Sigmoid colon (tissue), 7 donors: ENCODE results near the gene ZNF594. TPM values are rescaled to one million over a fixed set of nuclear protein-coding genes. Genes with fewer than 3 reads are reported as not detected.
"Not testable (repeated sequence)": the region's sequence is repeated elsewhere in the genome, so short reads cannot be mapped to it uniquely, and the experiment has no call there.

Source experiments
- DNase-seq: peaks from one replicate; pipeline ENCODE4 v3.0.0-alpha.2; 2019
- H3K27ac ChIP-seq, 4 donors: fragments of 200-600 bp; sonication (generic); one replicate each; pipeline ENCODE4 v1.5.1; 2016 to 2019; ENCODE audit warnings: mild to moderate bottlenecking in 1 of 4
- H3K27me3 ChIP-seq, 3 donors: fragments of 200-600 bp; sonication (generic); one replicate each; pipeline ENCODE4 v1.5.1; 2019; ENCODE audit warnings: mild to moderate bottlenecking in 1 of 3
- H3K36me3 ChIP-seq, 4 donors: fragments of 200-600 bp; sonication (generic); one replicate each; pipeline ENCODE4 v1.5.1; 2016 to 2019
- H3K4me1 ChIP-seq, 4 donors: fragments of 200-600 bp; sonication (generic); one replicate each; pipeline ENCODE4 v1.5.1; 2017 to 2019
- H3K4me3 ChIP-seq, 4 donors: fragments of 200-600 bp; sonication (generic); one replicate each; pipeline ENCODE4 v1.5.1; 2017 to 2019; ENCODE audit warnings: mild to moderate bottlenecking in 2 of 4, moderate library complexity in 1 of 4
- H3K9me3 ChIP-seq, 4 donors: fragments of 200-600 bp in 3 of 4; sonication (generic) in 3 of 4; one replicate each; pipeline versions ENCODE4 v1.5.1 to v1.6.1; 2013 to 2019
- CTCF ChIP-seq, 4 experiments: fragments of 450-650 bp in 3 of 4; fragments of 200-600 bp in 1 of 4; IDR thresholded peaks; one replicate each; pipeline ENCODE4 v1.5.1; 2016 to 2019; ENCODE audit warnings: antibody characterized with exemption in 4 of 4, mild to moderate bottlenecking in 3 of 4, moderate library complexity in 2 of 4
- EP300 ChIP-seq, 4 donors: sonication (generic); formaldehyde crosslinking; IDR thresholded peaks; one replicate each; pipeline ENCODE4 v1.6.1; 2017; ENCODE audit warnings: antibody characterized with exemption in 4 of 4
- POLR2A ChIP-seq, 2 donors: fragments of 450-650 bp; IDR thresholded peaks; one replicate each; pipeline ENCODE4 v1.6.1; 2016; ENCODE audit warnings: antibody characterized with exemption in 2 of 2, mild to moderate bottlenecking in 2 of 2, moderate library complexity in 2 of 2
- POLR2AphosphoS5 ChIP-seq, 4 donors: sonication (generic); formaldehyde crosslinking; IDR thresholded peaks; one replicate each; pipeline ENCODE4 v1.6.1; 2017; ENCODE audit warnings: antibody characterized with exemption in 4 of 4
- WGBS, 2 donors: extraction: QIAGEN DNeasy Blood & Tissue Kit; methylation state at CpG; one replicate each; pipeline ENCODE4 v1.1.7; 2013; 5-methylcytosine and 5-hydroxymethylcytosine counted together
- intact Hi-C: fragments of 100-400 bp; cut with DNase I; formaldehyde crosslinking; loops from one replicate; pipeline ENCODE4 v1.15.1; 2023
- polyA plus RNA-seq, 3 donors: library from polyadenylated mRNA; stranded (reverse); fragments of 200-250 nt; gene quantifications; one replicate each; pipeline ENCODE4 v1.2.3, GENCODE V29; 2013
- total RNA-seq, 4 donors: library from RNA; depleted of rRNA; stranded (reverse); fragments of >200 nt; gene quantifications; one replicate each; pipeline ENCODE4 v1.1.0, GENCODE V29; 2016
- donor health status: healthy with polysubstance abuse.
- donor health status: Bipolar disorder and iron deficiency.
- donor health status: healthy.

Gene ZNF594
- total and polyA plus RNA-seq, 7 donors = 0.23 to 24.3 (median 15.8) TPM; not detected in 1

- peaks cover 0 to 38% (median 13%) of the 10 kb centered on the region in 4 donors for H3K36me3 ChIP-seq
Measured at GRCh38 chr17:5182597-5183409, 8.9 kb downstream of the ZNF594 start.

GRCh38 chr17:5181509-5182305, 10.0 kb downstream of the ZNF594 start:
- TF ChIP-seq POLR2A (IDR thresholded peaks at IDR 0.05) (no peak), POLR2AphosphoS5 (IDR thresholded peaks at IDR 0.05) (no peak), CTCF (IDR thresholded peaks at IDR 0.05) (no peak), EP300 (IDR thresholded peaks at IDR 0.05) (no peak)
- H3K4me1 ChIP-seq = no peaks in the 10 kb centered on the region
- H3K9me3 ChIP-seq = peaks cover 76 to 96% (median 84%) of the 10 kb centered on the region in 4 donors
- H3K36me3 ChIP-seq = peaks cover 0 to 32% (median 11%) of the 10 kb centered on the region in 4 donors
- intact Hi-C loops = no loop called here
- WGBS, 2 donors = 95 to 98% methylated on average over 10 of the region's 10 CpGs
- no peak overlapping the region for H3K4me3 ChIP-seq
- H3K27me3 ChIP-seq = no peaks in the 10 kb centered on the region
- no peak overlapping the region for H3K27ac ChIP-seq
- no peak for DNase-seq

More at GRCh38 chr17:5182597-5183409, 8.9 kb downstream of the ZNF594 start:
- no peaks in the 10 kb centered on the region for H3K4me1 ChIP-seq
- DNase-seq = no peak
- H3K9me3 ChIP-seq = peaks cover 73 to 91% (median 77%) of the 10 kb centered on the region in 4 donors
- no peak overlapping the region for H3K27ac ChIP-seq
- intact Hi-C loops = no loop called here
- TF ChIP-seq CTCF (IDR thresholded peaks at IDR 0.05) = no peak
- TF ChIP-seq EP300 (IDR thresholded peaks at IDR 0.05) = no peak
- TF ChIP-seq POLR2AphosphoS5 (IDR thresholded peaks at IDR 0.05) = no peak
- no peak for TF ChIP-seq POLR2A (IDR thresholded peaks at IDR 0.05)
- no peaks in the 10 kb centered on the region for H3K27me3 ChIP-seq
- 98 to 99% methylated on average over 6 of the region's 6 CpGs for WGBS, 2 donors
- H3K4me3 ChIP-seq = no peak overlapping the region

GRCh38 chr17:5179003-5179402, 12.7 kb downstream of the ZNF594 start:
- TF ChIP-seq EP300 (IDR thresholded peaks at IDR 0.05) = no peak
- no peak for TF ChIP-seq POLR2AphosphoS5 (IDR thresholded peaks at IDR 0.05)
- no peak for TF ChIP-seq POLR2A (IDR thresholded peaks at IDR 0.05)
- TF ChIP-seq CTCF (IDR thresholded peaks at IDR 0.05) = no peak
- no peaks in the 10 kb centered on the region for H3K4me1 ChIP-seq
- DNase-seq = no peak
- no peak overlapping the region for H3K27ac ChIP-seq
- H3K36me3 ChIP-seq = peaks cover 8 to 29% (median 12%) of the 10 kb centered on the region in 4 donors
- H3K27me3 ChIP-seq = no peaks in the 10 kb centered on the region
- H3K9me3 ChIP-seq = peaks cover 58 to 77% (median 62%) of the 10 kb centered on the region in 4 donors
- WGBS, 2 donors = 94 to 98% methylated on average over 12 of the region's 12 CpGs
- no peak overlapping the region for H3K4me3 ChIP-seq
- intact Hi-C loops = no loop called here

GRCh38 chr17:5175027-5175426, 16.6 kb downstream of the ZNF594 start:
- intact Hi-C loops, H3K27me3 ChIP-seq, H3K4me3 ChIP-seq, DNase-seq, H3K27ac ChIP-seq, H3K4me1 ChIP-seq: not testable (repeated sequence)
- peaks cover 4 to 14% (median 9%) of the 10 kb centered on the region in 4 donors for H3K36me3 ChIP-seq
- peaks cover 21 to 37% (median 23%) of the 10 kb centered on the region in 4 donors for H3K9me3 ChIP-seq
- 91 to 92% methylated on average over 7 of the region's 7 CpGs for WGBS, 2 donors

GRCh38 chr17:5165791-5166564, 25.7 kb downstream of the ZNF594 start:
- DNase-seq, H3K27ac ChIP-seq, H3K4me3 ChIP-seq, H3K27me3 ChIP-seq, H3K9me3 ChIP-seq, intact Hi-C loops, H3K4me1 ChIP-seq, H3K36me3 ChIP-seq: not testable (repeated sequence)
- WGBS, 2 donors = 15 to 42% methylated on average over 6 of the region's 7 CpGs
